ENCODE measurements around the gene NLRP13.

NLRP13 gene

DNA sequence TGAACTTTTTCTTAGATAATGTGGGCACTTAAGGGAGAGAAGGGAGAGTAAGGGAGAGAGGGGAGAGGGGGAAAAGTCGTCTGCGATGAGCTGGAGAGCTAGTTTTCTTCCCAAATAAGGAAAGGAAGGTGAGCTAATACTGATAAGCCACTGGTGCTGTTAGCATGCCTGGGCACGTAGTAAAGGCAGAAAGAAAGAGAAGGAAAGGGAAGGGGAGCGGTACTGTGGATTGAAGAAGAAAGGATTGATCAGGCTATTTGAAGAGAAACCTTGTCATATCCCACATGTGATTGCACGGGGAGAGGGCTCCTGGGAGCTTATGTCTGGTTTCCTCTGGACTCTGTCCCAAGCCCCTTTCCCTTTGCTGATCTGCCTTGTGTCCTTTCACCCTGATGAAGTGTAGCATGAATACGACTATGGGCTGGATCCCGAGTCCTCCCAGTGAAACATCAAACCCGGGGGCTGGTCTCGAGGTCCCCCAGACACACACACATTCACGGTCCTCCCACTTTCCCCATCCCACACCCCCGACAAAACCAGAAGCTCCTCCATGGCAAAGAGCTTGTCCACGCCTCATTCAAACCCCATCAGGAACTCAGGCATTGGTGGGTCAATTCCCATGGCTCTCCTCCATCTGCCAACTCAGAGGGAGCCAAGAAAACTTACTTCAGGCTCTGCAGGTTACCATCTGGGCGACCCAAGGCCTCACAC lies 30.6 kb downstream of the NLRP13 start:
- no peak for DNase-seq

GRCh38 chr19:55898911-55899310 lies 33.2 kb downstream of the NLRP13 start:
- no peak for DNase-seq

- no peak for DNase-seq
Measured at GRCh38 chr19:55882626-55883025, 49.5 kb downstream of the NLRP13 start.

DNA sequence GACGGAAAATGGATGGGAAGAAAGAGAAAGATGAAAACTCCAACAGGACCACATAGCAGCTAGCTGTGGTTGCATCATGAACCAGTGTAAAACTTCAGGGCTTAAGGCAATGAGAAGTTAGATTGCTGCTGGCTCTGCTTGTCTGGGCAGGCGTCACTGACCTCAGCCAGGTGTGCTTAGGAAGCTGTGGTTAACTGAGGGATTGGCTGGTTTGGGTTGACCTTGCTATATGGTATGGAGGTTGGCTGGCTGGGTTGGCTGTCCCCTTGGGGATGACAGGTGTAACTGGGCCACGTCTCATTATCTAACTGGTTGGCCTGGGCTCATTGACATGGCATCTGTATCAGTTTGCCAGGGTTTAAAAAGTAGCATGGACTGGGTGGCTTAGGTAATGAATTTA lies 54.9 kb downstream of the NLRP13 start:
- no peak for DNase-seq

- DNase-seq, result no peak
Measured at GRCh38 chr19:55870736-55871135, 61.4 kb downstream of the NLRP13 start.

DNA sequence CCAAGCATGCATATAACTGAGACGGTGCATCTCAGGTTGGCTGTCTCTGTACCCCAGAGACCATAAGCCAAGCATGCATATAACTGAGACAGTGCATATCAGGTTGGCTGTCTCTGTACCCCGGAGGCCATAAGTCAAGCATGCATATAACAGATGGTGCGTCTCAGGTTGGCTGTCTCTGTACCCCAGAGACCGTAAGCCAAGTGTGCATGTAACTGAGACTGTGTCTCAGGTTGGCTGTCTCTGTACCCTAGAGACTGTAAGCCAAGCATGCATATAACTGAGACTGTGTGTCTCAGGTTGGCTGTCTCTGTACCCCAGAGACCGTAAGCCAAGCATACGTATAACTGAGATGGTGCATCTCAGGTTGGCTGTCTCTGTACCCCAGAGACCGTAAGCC lies 65.0 kb downstream of the NLRP13 start:
- no peak for DNase-seq

- DNase-seq, result no peak
Measured at GRCh38 chr19:55866521-55866920, 65.6 kb downstream of the NLRP13 start.

- no peak for DNase-seq
Measured at GRCh38 chr19:55858969-55859368, 73.2 kb downstream of the NLRP13 start.

DNA sequence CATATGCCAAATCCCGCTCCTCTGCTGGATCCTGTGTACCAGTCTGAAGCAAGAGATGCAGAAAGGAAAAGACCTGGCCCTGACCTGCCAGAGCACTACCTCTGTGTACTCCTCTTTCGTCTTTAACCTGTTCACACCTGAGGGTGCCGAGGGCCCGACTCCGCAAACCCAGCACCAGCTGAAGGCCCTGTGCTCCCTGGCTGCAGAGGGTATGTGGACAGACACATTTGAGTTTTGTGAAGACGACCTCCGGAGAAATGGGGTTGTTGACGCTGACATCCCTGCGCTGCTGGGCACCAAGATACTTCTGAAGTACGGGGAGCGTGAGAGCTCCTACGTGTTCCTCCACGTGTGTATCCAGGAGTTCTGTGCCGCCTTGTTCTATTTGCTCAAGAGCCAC lies 73.7 kb downstream of the NLRP13 start:
- DNase-seq, result no peak

- no peak for DNase-seq
Measured at GRCh38 chr19:55857974-55858373, 74.2 kb downstream of the NLRP13 start.

DNA sequence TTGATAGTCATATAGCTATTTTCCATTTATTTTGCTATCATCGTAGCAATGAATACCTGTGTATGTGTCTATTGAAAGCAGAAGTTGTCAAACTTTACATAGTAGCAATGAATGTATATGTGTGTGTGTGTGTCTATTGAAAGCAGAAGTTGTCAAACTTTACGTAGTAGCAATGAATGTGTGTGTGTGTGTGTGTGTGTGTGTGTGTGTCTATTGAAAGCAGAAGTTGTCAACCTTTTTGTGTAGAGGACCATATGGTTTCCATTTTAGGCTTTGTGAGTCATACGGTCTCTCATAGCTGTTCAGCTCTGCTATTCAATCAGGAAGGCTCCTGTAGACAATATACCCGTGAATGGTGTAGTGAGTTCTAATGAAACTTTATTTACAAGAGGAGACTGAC lies 75.0 kb downstream of the NLRP13 start:
- no peak for DNase-seq

GRCh38 chr19:55855160-55855559 lies 77.0 kb downstream of the NLRP13 start:
- DNase-seq, result no peak
